ENCODE data around the gene PCBD2.
"Not testable (repeated sequence)": the region's sequence is repeated elsewhere in the genome, so short reads cannot be mapped to it uniquely, and the experiment has no call there.

DNA sequence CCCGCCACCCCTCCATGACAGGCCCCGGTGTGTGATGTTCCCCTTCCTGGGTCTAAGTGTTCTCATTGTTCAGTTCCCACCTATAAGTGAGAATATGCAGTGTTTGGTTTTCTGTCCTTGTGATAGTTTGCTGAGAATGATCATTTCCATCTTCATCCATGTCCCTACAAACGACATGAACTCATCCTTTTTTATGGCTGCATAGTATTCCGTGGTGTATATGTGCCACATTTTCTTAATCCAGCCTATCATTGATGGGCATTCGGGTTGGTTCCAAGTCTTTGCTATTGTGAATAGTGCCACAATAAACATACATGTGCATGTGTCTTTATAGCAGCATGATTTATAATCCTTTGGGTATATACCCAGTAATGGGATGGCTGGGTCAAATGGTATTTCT lies 93.1 kb downstream of the PCBD2 start:
- TF ChIP-seq, protein P1, sequence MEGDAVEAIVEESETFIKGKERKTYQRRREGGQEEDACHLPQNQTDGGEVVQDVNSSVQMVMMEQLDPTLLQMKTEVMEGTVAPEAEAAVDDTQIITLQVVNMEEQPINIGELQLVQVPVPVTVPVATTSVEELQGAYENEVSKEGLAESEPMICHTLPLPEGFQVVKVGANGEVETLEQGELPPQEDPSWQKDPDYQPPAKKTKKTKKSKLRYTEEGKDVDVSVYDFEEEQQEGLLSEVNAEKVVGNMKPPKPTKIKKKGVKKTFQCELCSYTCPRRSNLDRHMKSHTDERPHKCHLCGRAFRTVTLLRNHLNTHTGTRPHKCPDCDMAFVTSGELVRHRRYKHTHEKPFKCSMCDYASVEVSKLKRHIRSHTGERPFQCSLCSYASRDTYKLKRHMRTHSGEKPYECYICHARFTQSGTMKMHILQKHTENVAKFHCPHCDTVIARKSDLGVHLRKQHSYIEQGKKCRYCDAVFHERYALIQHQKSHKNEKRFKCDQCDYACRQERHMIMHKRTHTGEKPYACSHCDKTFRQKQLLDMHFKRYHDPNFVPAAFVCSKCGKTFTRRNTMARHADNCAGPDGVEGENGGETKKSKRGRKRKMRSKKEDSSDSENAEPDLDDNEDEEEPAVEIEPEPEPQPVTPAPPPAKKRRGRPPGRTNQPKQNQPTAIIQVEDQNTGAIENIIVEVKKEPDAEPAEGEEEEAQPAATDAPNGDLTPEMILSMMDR (conservative IDR thresholded peaks at IDR 0.05) = not testable (repeated sequence)
- not testable (repeated sequence) for TF ChIP-seq EZH2 (IDR thresholded peaks at IDR 0.05; ENCODE audit: low read depth)

Measured in PC-9 (cell line).